ENCODE data around the gene NOS3.

Gene NOS3

DNA sequence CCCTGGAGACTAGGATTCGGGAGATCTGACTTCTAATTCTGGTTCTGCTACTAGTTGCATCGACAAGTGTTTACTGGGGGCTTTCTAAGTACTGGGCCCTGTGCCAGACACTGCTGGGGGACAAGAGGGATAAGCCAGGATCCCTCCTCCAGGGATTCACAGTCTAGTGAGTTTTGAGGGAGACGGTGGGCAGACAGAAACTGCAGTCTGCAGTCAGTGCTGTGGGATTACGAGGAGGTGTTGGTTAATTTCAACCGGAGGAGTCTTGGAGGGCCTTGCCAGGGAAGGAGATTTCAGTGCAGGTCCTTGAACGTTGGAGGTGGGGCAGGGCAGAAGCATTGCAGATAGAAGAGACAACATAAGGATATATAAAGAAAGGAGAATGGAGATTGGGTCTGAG is 9.2 kb upstream of the NOS3 start:
- DNase-seq (ENCODE audit: low read depth) = no peak
- TF ChIP-seq, protein P1, sequence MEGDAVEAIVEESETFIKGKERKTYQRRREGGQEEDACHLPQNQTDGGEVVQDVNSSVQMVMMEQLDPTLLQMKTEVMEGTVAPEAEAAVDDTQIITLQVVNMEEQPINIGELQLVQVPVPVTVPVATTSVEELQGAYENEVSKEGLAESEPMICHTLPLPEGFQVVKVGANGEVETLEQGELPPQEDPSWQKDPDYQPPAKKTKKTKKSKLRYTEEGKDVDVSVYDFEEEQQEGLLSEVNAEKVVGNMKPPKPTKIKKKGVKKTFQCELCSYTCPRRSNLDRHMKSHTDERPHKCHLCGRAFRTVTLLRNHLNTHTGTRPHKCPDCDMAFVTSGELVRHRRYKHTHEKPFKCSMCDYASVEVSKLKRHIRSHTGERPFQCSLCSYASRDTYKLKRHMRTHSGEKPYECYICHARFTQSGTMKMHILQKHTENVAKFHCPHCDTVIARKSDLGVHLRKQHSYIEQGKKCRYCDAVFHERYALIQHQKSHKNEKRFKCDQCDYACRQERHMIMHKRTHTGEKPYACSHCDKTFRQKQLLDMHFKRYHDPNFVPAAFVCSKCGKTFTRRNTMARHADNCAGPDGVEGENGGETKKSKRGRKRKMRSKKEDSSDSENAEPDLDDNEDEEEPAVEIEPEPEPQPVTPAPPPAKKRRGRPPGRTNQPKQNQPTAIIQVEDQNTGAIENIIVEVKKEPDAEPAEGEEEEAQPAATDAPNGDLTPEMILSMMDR (IDR thresholded peaks at IDR 0.05; ENCODE audit: insufficient read depth, low read depth, low read length, missing control alignments) = no peak
- no peak overlapping the region for H3K4me3 ChIP-seq (ENCODE audit: low read depth, low read length)

DNA sequence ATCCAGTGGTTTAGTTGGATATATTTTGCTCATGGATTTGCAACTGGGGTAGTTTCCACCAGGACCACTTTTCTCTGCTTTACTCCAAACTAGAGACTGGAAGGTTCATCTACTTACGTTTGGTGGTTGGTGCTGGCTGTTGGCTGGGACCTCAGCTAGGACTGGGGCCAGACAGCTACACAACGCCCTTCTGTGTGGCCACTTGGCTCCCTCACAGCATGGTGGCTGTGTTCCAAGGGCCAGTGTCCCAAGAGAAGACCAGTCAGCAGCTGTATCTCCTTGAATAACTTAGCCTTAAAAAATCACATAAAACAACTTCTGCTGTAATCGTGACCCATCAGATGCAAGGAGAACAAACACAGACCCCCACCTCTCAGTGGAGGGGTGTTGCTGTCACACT is 8.5 kb upstream of the NOS3 start:
- no peak for DNase-seq (ENCODE audit: low read depth)
- TF ChIP-seq, protein P1 (IDR thresholded peaks at IDR 0.05; ENCODE audit: insufficient read depth, low read depth, low read length, missing control alignments) = no peak
- H3K4me3 ChIP-seq (ENCODE audit: low read depth, low read length) = no peak overlapping the region

DNA sequence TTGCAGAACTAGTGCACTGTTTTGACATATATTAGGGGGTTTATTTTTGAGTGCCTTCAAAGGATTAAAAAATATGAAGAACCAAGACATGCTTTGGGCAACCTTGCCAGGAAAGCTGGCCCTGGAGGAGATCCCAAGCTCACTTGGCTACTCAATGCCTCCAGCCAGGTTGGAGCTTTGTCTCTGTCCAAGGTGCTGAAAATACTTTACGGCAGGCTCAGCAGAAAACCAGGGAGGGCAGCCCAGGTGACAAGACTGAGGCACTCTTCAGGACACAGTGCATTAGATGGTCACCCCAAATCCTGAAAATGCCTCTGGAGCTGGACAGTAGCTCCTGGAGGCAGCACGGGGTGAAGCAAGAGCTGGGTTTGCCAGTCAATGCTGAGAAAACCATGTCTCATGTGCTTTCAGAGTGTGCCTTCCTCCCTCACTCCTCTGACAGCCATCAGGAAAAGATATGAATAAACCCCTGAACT is 6.9 kb upstream of the NOS3 start:
- TF ChIP-seq, protein P1 (IDR thresholded peaks at IDR 0.05; ENCODE audit: insufficient read depth, low read depth, low read length, missing control alignments) = no peak
- no peak overlapping the region for H3K4me3 ChIP-seq (ENCODE audit: low read depth, low read length)
- DNase-seq (ENCODE audit: low read depth) = peak; percentile 30

DNA sequence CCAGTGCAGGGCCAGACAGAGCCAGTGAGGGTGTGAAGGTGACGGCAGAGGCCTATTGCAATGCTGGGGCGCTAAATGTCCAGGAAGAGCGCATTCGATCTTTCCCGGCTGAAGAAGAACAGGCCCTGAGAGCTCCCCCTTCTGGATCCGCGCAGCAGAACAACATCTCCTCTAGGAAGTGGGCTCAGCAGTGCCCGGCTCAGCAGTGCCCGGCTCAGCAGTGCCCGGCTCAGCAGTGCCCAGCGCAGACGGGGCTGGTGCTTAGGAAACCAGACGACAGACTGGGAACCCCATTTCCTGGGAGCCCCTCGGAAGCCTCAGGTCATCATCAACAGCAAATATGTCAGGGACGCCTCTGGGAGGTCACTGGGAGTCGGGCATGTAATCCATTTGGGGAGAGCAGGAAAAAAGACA is 4.7 kb upstream of the NOS3 start:
- peak; percentile 59 for DNase-seq (ENCODE audit: low read depth)
- TF ChIP-seq, protein P1 (IDR thresholded peaks at IDR 0.05; ENCODE audit: insufficient read depth, low read depth, low read length, missing control alignments) = peak; percentile 74
- H3K4me3 ChIP-seq (ENCODE audit: low read depth, low read length) = no peak overlapping the region

DNA sequence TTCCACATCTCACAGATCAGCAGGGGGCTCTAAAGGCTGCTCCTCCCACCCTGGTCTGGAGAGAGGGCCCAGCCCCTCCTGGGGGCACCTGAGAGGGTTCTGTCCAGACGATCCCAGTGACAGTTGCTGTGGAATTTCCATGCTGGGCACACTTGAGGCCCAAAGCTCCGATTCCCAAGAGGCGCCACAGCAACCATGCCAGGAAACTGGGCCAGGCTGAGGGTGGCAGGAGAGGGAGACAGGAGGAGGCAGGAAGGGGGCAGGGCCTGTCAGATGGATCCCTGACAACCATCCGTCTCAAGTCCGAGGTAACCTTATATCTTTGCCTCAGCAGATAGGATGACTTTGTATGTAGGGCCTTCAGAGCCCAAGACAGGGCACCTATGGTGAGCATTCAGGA is 4.3 kb upstream of the NOS3 start:
- H3K4me3 ChIP-seq (ENCODE audit: low read depth, low read length) = no peak overlapping the region
- TF ChIP-seq, protein P1 (IDR thresholded peaks at IDR 0.05; ENCODE audit: insufficient read depth, low read depth, low read length, missing control alignments) = no peak
- no peak for DNase-seq (ENCODE audit: low read depth)

DNA sequence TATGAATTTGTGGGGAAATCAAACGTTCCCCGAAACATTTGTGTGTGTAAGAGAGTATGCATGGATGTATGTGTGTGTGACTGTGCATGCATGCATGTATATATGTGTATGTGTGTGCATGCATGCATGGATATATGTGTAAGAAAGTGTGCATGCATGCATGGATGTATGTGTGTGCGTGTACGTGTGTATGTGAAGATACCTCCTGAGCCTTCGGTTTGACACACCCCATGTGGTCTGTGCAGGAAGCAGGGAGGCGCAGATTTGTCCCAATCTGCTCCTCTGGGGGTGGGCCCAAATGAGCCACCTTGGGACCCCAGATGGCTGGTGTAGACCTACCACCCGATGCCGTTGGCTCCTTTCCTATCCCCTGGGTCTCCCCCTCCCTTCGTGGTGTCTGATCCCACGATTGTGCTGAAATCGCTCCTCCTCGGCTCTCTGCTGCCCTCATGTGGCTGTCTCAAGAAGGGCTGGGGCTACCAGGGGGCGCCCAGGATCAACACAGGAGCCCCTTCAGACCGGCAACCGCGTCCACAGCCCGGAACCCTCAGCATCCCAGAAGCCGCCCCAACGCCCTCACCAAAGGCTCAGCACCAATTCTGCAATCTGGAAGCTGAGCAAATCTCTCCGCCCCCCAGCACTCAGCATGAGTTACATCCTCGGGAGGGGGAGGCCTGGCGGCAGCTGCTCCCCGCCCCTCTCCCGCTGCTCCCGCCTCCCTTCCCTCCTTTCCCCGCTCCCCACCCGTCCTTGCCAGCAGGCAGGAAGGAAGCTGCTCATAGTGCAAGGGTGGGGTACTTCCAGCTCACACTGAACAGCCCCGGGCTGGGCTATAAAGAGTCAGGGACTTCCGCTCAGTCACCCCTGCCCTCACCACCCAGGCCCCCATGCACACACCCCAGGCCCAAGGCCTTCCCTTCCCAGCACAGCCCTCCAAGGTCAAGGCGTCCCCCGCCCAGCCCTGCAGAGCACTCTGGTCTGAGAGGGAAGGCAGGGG is 2.3 kb upstream of the NOS3 start:
- H3K4me3 ChIP-seq (ENCODE audit: low read depth, low read length) = no peak overlapping the region
- peak; percentile 40 for DNase-seq (ENCODE audit: low read depth)
- TF ChIP-seq, protein P1 (IDR thresholded peaks at IDR 0.05; ENCODE audit: insufficient read depth, low read depth, low read length, missing control alignments) = peak; percentile 86

Measured in GM12865 (cell line).